ENCODE results near the gene ZNF274. TPM values are rescaled to one million over a fixed set of nuclear protein-coding genes. Genes with fewer than 3 reads are reported as not detected.

The ZNF274 gene
- total RNA-seq, 3 donors from 2014 or later, result 13.3 to 26.6 (median 20.5) TPM

DNA sequence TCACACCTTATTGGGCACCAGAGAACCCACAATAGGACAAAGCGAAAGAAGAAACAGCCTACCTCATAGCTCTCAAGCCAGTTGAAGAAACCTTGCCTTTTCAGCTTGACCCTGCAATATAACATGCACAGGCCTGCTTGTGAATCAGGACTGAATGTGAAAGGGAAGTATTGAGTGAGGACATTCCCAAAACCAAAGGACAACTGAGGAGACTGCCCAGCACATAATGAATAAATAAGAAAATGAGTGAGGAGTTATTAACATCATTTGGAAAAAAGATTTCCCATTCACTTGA is 30.2 kb downstream of the ZNF274 start:
- ATAC-seq (no peak), DNase-seq (no peak)
- intact Hi-C loops (cut with DNase I, micrococcal nuclease), result no loop called here
- Histone ChIP-seq H3K36me3 (ENCODE audit: low read depth) (peaks cover 42% of the 10 kb centered on the region), H3K9me3 (peaks cover 100% of the 10 kb centered on the region), H3K4me1 (ENCODE audit: low read depth) (no peaks in the 10 kb centered on the region), H3K4me3 (no peak overlapping the region)
- TF ChIP-seq, protein P1, sequence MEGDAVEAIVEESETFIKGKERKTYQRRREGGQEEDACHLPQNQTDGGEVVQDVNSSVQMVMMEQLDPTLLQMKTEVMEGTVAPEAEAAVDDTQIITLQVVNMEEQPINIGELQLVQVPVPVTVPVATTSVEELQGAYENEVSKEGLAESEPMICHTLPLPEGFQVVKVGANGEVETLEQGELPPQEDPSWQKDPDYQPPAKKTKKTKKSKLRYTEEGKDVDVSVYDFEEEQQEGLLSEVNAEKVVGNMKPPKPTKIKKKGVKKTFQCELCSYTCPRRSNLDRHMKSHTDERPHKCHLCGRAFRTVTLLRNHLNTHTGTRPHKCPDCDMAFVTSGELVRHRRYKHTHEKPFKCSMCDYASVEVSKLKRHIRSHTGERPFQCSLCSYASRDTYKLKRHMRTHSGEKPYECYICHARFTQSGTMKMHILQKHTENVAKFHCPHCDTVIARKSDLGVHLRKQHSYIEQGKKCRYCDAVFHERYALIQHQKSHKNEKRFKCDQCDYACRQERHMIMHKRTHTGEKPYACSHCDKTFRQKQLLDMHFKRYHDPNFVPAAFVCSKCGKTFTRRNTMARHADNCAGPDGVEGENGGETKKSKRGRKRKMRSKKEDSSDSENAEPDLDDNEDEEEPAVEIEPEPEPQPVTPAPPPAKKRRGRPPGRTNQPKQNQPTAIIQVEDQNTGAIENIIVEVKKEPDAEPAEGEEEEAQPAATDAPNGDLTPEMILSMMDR (IDR thresholded peaks at IDR 0.05), result no peak

GRCh38 chr19:58217069-58217481 is 34.2 kb downstream of the ZNF274 start:
- no peak overlapping the region for H3K4me3 ChIP-seq
- intact Hi-C loops (cut with DNase I, micrococcal nuclease), result no loop called here
- DNase-seq (no peak), ATAC-seq (no peak)
- no peaks in the 10 kb centered on the region for H3K4me1 ChIP-seq (ENCODE audit: low read depth)
- TF ChIP-seq, protein P1 (IDR thresholded peaks at IDR 0.05), result no peak
- peaks cover 9% of the 10 kb centered on the region for H3K36me3 ChIP-seq (ENCODE audit: low read depth)
- H3K9me3 ChIP-seq, result peaks cover 92% of the 10 kb centered on the region

GRCh38 chr19:58217607-58218391 is 34.9 kb downstream of the ZNF274 start:
- ATAC-seq (no peak), DNase-seq (no peak)
- Histone ChIP-seq H3K4me3 (no peak overlapping the region), H3K9me3 (peaks cover 91% of the 10 kb centered on the region), H3K36me3 (ENCODE audit: low read depth) (peaks cover 1% of the 10 kb centered on the region), H3K4me1 (ENCODE audit: low read depth) (no peaks in the 10 kb centered on the region)
- intact Hi-C loops (cut with DNase I, micrococcal nuclease), result no loop called here
- TF ChIP-seq, protein P1 (IDR thresholded peaks at IDR 0.05), result no peak

- intact Hi-C loops (cut with DNase I, micrococcal nuclease), result no loop called here
- TF ChIP-seq, protein P1 (IDR thresholded peaks at IDR 0.05), result no peak
- peak; percentile 32 for ATAC-seq
- H3K9me3 ChIP-seq, result peaks cover 90% of the 10 kb centered on the region
- no peaks in the 10 kb centered on the region for H3K4me1 ChIP-seq (ENCODE audit: low read depth)
- no peak overlapping the region for H3K4me3 ChIP-seq
- no peak for DNase-seq
- no peaks in the 10 kb centered on the region for H3K36me3 ChIP-seq (ENCODE audit: low read depth)
These were observed 36.0 kb downstream of the ZNF274 start for GRCh38 chr19:58218899-58219298.

DNA sequence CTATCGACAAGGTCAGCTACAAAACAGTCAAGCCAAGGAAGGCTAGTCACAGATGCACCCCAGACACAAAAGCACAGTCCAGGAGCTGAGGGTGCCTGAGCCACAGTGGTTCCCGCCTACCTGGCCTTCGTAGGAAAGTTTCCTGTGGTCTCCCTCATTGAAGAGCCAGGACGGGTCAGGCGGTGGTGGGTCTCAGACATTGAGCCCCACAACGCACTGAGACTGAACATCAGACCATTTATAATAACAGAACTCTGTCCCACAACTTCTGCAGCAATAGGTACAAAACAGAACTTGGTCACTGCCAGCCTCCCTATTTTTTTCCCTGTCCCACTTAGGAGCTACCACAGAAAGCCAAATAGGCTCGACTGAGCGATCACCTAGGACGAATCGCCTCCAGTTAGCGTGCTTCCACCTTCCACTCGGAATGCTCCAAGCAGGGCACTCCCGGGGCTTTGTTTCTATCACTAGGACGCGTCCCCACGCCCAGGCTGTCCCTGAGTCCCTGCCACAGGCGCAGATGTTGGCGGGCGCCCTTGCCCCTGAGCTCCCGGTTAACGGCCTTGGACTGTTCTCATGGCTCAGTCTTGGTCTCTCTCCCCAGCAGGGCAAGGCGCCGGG is 45.2 kb downstream of the ZNF274 start:
- intact Hi-C loops (cut with DNase I, micrococcal nuclease), result no loop called here
- Histone ChIP-seq H3K9me3 (peaks cover 71% of the 10 kb centered on the region), H3K36me3 (ENCODE audit: low read depth) (peaks cover 7% of the 10 kb centered on the region), H3K4me1 (ENCODE audit: low read depth) (peaks cover 10% of the 10 kb centered on the region), H3K4me3 (peak overlapping the region; percentile 51)
- TF ChIP-seq, protein P1 (IDR thresholded peaks at IDR 0.05), result no peak
- ATAC-seq (no peak), DNase-seq (no peak)
